ENCODE measurements around the gene BAIAP2L1.

The BAIAP2L1 gene

GRCh38 chr7:98257701-98258100, 143.2 kb downstream of the BAIAP2L1 start:
- no peak for DNase-seq

- no peak for DNase-seq
Observed at GRCh38 chr7:98256431-98256830, 144.5 kb downstream of the BAIAP2L1 start.

- DNase-seq = no peak
Observed at GRCh38 chr7:98254951-98255610, 145.8 kb downstream of the BAIAP2L1 start.

- DNase-seq = no peak
Observed at GRCh38 chr7:98254516-98254915, 146.4 kb downstream of the BAIAP2L1 start.

- no peak for DNase-seq
Observed at GRCh38 chr7:98252425-98253054, 148.3 kb downstream of the BAIAP2L1 start.

- peak; percentile 72 for DNase-seq
Observed at GRCh38 chr7:98251601-98252424, 149.1 kb downstream of the BAIAP2L1 start, which contains the start of gene TECPR1. TSS of gene TECPR1 (minus strand) at chr7:98252232. CDS start at chr7:98246146, 6,086 bp downstream.

GRCh38 chr7:98251231-98251600, 149.7 kb downstream of the BAIAP2L1 start:
- DNase-seq = peak; percentile 22

- peak; percentile 15 for DNase-seq
Observed at GRCh38 chr7:98250789-98251188, 150.1 kb downstream of the BAIAP2L1 start.

- no peak for DNase-seq
Observed at GRCh38 chr7:98249106-98249505, 151.8 kb downstream of the BAIAP2L1 start.

- no peak for DNase-seq
Observed at GRCh38 chr7:98248156-98248555, 152.7 kb downstream of the BAIAP2L1 start.

GRCh38 chr7:98244871-98245270, 156.0 kb downstream of the BAIAP2L1 start:
- no peak for DNase-seq

GRCh38 chr7:98242934-98243333, 158.0 kb downstream of the BAIAP2L1 start:
- DNase-seq = no peak

- no peak for DNase-seq
Observed at GRCh38 chr7:98242342-98242741, 158.5 kb downstream of the BAIAP2L1 start.

GRCh38 chr7:98241674-98242241, 159.1 kb downstream of the BAIAP2L1 start:
- DNase-seq = no peak

All from activated CD4-positive, alpha-beta T cell treated with anti-CD3 and anti-CD28 coated beads for 1 hour (primary cell).